Uterus (tissue), 2 donors: Measurements from ENCODE around the gene ZNF674.
"Not testable (repeated sequence)": the region's sequence is repeated elsewhere in the genome, so short reads cannot be mapped to it uniquely, and the experiment has no call there.

ENCODE experiments used
- CTCF ChIP-seq, 4 experiments: fragments of 200-600 bp in 2 of 4; fragments of 450-650 bp in 2 of 4; sonication (generic) in 2 of 4; IDR thresholded peaks; one replicate each; pipeline ENCODE4 v1.5.1; 2016 to 2019; ENCODE audit warnings: antibody characterized with exemption in 4 of 4, mild to moderate bottlenecking in 2 of 4, moderate library complexity in 1 of 4
- POLR2A ChIP-seq, 2 donors: fragments of 450-650 bp; IDR thresholded peaks; one replicate each; pipeline ENCODE4 v1.6.1; 2016; ENCODE audit warnings: antibody characterized with exemption in 2 of 2, mild to moderate bottlenecking in 1 of 2, moderate library complexity in 1 of 2

- not testable (repeated sequence) for TF ChIP-seq CTCF, POLR2A (IDR thresholded peaks at IDR 0.05)
These were observed 15.3 kb downstream of the ZNF674 start for GRCh38 chrX:46529740-46530403.
